ENCODE measurements around the gene MEFV. TPM values are rescaled to one million over a fixed set of nuclear protein-coding genes. Genes with fewer than 3 reads are reported as not detected.
"Not testable (repeated sequence)": the region's sequence is repeated elsewhere in the genome, so short reads cannot be mapped to it uniquely, and the experiment has no call there.

Gene MEFV
- total RNA-seq (2014; rRNA removed; shearing (Covaris generic)): 4.3 and 4.8 TPM in 2 replicates

DNA sequence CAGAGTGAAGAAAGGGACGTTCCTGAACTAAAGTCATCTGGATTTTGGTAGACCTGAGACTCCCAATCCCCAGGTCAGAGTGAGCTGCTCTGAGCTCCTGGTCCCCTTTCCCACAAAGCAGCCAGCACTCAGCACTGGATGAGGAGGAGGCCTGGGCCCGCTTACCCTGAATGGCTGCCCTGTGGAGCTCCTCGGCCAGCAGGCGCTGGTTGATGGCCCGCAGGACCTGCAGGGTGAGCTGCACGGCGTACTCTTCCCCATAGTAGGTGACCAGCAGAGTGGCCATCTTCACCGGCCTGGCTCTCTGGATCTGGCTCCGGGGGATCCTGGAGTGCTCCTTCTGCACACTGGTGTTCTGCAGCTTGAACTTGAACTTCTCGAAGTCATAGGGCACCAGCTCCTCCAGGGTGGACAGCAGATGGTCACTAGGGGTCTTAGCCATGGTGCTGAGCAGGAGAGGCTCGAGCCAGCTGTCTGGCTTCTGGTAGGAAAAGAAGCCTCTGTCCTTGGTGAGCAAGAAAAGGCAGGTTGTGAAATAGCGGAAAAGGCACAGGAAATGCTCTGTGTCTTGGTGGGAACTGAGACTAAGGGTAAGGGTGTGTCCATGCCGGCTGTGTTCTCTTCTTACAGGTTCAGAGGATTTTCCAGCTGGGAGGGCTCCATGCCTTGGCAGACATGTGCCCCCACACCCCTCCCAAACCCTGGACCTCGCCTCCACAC lies at the start of gene MEFV:
Gene MEFV, minus strand, starts transcription at position 488 of the 720 bp plus-strand sequence. Its CDS starts 46 bp downstream, at position 442.
- DNase-seq (ENCODE audit: low read depth): peak; percentile 92

DNA sequence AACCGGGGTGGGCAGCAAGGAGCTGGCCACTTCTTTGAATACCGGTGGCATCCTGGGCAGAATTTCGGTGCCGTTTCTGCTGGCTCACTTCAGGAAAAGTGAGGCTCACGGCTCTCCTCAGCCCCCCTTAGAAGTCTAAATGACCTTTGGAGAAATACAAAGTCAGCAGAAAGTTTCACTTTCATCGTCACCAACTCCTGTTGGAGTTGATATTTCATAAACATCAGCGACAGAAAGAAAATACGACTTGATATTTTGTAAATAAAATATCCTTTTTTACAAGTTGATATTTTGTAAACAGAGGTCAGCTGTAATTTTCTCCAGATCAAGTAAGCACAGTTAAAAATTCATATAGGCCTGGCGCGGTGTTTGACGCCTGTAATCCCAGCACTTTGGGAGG lies 49.6 kb upstream of the MEFV start:
- no peak for DNase-seq (ENCODE audit: low read depth)

GRCh38 chr16:3305109-3306068 lies 49.0 kb upstream of the MEFV start, which contains the start of the genes TIGD7 and ZNF75A:
TIGD7 (minus strand) TSS chr16:3305430; CDS start chr16:3300614, 4,816 bp downstream.
ZNF75A (plus strand) TSS chr16:3305497; CDS start chr16:3308429, 2,932 bp downstream.
- DNase-seq (ENCODE audit: low read depth): peak; percentile 87

DNA sequence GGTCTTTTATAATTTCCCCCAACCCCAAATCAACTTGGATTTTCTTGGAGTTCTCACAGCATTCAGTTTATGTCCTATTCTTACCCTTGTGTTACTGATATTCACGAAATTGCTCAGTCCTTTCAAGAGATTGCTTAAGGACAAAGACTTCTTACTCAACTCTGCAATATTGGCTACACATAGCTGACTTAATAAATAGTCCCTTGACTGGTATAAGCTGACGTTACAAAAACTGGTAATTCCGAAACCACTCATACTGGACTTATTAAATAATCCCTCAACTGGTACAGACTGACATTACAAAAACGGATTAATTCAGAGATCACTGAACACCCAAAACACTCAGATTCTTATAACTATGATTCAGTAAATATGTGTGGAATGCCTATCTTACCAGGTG lies 47.9 kb upstream of the MEFV start:
- no peak for DNase-seq (ENCODE audit: low read depth)

DNA sequence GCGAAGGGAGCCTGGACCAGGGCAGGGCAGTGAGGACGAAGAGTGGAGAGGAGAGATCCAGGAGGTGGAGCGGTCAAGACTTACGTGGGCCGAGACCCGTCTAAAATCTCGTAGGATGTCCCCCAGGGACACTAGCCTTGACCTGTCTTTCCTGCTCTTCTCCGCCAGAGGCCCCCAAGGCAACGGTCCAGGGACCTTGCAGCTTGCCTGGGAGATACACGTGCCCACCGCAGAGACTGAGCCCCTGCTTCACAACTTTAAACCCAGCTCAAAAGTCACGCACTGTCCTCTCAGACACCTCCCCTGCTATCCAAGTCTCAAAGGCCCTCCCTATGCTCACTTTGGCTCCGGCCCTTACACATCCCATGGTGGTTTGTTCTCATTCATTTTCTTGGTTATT lies 39.4 kb upstream of the MEFV start:
- DNase-seq (ENCODE audit: low read depth): no peak

DNA sequence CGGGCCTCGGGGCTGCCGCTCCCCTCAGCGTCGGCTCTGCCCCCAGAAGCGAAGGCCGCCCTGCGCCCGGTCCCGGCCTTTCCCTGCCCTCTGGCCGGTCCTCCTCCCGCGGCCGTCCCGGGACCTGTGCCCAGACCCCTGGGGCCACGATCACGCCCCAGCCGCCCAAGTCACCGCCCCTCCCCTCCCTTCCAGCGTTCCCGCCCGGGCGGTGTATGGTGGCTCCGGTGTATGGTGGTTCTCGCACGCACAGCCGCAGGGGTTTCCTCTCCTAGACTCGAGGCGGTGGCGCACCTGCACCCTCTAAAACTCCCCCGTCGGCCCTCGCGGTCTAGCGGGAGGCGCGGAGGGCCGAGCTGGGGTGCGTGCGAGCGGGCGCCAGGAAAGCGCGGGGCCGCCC lies 38.8 kb upstream of the MEFV start:
- DNase-seq (ENCODE audit: low read depth): no peak

DNA sequence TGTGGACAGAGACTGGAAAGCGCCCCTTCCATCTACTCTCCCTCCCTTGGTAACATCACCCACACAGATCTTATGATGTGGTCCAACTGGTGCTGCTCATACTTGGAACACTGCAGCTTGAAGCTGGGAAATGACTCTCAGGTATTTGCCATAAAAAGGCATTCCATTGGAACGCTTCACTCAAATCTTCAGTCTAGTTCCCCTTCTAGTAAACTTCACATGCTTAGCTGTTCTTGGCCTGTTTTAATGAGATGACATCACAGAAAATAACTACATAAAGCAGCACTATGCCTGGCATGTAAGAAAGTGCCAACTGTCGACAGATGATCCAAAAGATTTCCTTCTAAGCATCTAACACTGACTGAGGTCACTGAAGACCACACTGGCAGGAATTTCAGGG lies 36.2 kb upstream of the MEFV start:
- DNase-seq (ENCODE audit: low read depth): no peak

DNA sequence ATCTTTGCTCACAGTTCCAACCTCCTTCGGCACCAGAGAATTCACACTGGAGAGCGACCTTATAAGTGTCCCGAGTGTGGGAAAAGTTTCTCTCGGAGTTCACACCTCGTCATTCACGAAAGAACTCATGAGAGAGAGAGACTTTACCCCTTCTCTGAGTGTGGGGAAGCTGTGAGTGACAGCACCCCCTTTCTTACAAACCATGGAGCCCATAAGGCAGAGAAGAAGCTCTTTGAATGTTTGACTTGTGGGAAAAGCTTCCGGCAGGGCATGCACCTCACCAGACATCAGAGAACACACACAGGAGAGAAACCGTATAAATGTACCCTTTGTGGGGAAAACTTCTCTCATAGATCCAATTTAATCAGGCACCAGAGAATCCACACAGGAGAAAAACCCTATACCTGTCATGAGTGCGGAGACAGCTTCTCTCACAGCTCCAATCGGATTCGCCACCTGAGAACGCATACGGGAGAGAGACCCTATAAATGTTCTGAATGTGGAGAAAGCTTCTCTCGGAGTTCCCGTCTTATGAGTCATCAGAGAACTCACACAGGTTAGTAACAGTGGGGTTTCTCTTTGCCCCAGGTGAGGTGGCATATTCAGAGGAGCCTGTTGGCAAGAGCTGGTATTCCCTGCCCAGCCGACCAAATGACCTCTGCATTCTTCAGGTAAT lies 33.7 kb upstream of the MEFV start:
- DNase-seq (ENCODE audit: low read depth): no peak

- DNase-seq (ENCODE audit: low read depth): no peak
Measured at GRCh38 chr16:3285131-3285530, 28.7 kb upstream of the MEFV start.

DNA sequence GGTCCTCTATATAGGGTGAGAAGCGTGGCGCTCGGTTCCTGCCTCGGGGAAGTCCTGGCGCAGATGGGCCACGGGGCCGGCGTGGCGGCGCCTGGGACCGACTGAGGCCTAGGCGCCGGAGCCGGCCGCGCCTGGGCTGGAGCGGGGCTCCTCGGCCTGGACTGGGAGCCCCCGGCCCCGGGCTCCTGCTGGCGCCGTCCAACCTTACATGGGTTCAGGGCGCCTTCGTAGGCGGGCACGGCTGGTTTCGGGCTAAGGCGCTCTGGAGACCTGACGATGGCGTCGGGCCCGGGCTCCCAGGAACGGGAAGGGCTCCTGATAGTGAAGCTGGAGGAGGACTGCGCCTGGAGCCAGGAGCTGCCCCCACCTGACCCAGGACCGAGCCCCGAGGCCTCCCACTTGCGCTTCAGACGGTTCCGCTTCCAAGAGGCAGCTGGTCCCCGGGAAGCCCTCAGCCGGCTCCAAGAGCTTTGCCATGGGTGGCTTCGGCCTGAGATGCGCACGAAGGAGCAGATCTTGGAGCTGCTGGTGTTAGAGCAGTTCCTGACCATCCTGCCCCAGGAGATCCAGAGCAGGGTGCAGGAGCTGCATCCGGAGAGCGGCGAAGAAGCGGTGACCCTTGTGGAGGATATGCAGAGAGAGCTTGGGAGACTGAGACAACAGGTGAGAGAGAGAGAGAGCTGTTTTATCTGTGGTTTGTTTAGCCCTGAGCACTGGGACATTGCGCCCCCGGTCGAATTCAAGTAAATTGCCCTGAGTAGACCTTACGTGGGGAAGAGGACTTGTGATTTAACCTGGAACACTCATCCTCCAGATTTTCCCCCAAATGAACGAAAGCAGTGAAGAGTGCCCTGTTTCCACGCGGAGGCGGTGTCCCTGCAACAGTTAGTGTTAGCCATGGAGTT lies 27.4 kb upstream of the MEFV start:
- no peak for DNase-seq (ENCODE audit: low read depth)

- DNase-seq (ENCODE audit: low read depth): peak; percentile 97
Measured at GRCh38 chr16:3282730-3283542, 26.5 kb upstream of the MEFV start, which contains the start of gene ZNF263. ZNF263 (plus strand) TSS chr16:3283491; CDS start chr16:3283819, 328 bp downstream.

DNA sequence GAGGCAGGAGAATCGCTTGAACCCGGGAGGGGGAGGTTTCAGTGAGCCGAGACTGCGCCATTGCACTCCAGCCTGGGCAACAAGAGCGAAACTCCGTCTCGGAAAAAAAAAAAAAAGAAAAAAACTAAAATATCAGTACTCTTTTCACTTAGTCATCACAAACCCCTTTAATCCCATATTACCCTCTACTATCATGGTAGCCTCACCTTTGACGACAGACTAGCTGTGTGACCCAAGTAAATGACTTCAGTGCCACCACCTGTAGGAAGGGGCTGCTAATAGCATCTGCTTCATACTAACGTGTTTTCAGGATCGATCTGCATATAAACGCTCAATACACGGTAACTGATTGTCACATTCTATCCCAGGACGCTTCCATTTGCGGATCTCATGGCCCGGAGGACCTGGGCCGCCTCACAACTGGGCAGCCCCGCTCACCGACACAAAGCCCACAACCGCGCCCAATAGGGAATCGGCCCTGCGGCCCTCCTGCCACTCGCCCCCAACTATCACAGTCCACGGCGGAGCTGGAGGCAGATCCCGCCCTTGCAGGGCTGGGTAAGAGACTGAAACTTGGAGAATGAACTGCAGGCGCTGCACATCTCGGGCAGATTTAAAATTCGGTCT lies 25.8 kb upstream of the MEFV start:
- DNase-seq (ENCODE audit: low read depth): peak; percentile 76

DNA sequence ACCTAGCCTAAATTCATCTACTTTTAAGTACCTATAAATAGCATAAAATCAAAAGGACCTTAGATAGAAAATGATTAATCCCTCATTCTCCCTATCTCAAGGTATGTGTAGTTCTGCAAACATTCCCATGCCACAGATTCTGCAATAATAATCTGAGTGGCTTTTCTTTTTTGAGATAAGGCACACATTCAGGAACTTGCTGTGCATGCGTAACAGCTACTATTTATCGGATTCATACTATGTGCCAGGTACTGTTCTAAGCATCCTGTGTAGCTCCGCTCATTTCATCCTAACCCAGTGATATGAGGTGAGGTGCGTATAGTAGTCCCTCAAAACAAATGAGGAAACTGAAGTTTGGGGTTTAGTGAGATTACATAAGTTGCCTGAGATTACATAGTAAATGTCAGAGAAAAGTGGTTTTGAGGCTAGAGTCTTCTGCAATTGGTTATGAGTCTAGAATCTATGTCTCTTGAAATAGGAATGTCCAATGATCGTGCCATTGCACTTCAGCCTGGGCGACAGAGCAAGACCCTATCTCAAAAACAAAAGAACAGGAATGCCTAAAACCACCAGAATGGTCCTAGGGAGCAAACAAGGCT lies 24.9 kb upstream of the MEFV start:
- no peak for DNase-seq (ENCODE audit: low read depth)

GRCh38 chr16:3276679-3277078 lies 20.2 kb upstream of the MEFV start:
- no peak for DNase-seq (ENCODE audit: low read depth)

GRCh38 chr16:3274947-3275346 lies 18.5 kb upstream of the MEFV start:
- DNase-seq (ENCODE audit: low read depth): no peak

GRCh38 chr16:3274490-3274889 lies 18.1 kb upstream of the MEFV start:
- peak; percentile 77 for DNase-seq (ENCODE audit: low read depth)

GRCh38 chr16:3271281-3271680 lies 14.8 kb upstream of the MEFV start:
- DNase-seq (ENCODE audit: low read depth): not testable (repeated sequence)

GRCh38 chr16:3270718-3271117 lies 14.3 kb upstream of the MEFV start:
- DNase-seq (ENCODE audit: low read depth): not testable (repeated sequence)

GRCh38 chr16:3268294-3268693 lies 11.9 kb upstream of the MEFV start:
- DNase-seq (ENCODE audit: low read depth): no peak

Measured in RPMI7951 (cell line).